HG03571 (cell line): ENCODE results near the gene STMN1.
"Not testable (repeated sequence)": the region's sequence is repeated elsewhere in the genome, so short reads cannot be mapped to it uniquely, and the experiment has no call there.

Source experiments
- ATAC-seq: cut with Tn5 transposase; IDR thresholded peaks from one replicate; pipeline ENCODE4 v1.9.1; 2021; ENCODE audit not compliant: unreplicated experiment

STMN1 gene

DNA sequence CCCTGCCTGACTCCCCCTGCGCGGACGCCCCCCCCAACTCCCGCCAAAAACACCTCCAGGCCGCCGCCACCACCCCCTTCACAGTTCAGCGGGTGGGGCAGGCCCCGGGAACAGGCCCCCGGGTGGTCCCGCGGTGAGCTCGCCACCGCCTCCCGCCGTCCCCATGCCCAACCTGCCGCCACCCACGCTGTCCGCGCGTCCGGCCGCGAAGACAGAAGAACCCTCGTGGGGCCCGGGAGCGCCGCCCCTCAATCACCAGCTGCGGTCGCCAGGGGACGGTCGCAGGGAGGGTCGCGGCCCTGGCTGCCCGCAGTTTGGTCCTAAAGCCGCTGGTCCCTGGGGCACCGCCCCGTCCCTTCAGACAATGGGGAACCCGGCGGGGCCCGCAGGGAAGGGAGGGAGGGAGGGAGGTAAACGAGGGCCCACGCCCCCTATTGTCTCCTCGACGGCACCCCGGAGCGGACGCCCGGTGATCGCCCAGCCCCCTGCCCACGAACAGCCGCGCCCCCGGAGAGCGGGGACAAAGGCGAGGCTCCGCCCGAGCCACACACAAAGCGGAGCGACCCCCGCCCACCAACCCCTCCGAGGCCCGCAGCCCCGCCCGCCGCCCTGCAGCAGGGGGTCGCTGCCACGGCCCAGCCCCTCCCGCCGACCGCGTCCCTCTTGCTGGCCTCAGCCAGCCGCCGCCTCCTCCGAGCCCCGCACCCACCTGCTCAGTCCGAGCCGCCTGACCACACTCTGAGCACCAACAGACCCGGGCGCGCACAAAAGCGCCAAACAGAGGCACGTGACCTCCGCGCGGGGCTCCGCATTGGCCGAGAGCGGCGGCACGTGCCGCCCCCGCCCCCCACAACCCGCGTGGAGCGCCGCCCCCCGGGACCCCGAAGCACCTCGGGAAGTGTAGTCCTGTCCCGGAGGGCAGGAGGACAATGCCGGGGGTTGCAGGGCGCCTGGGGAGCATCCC lies at the start of gene STMN1:
Gene STMN1, minus strand, starts transcription at position 740 of the 964 bp plus-strand sequence. CDS start 1,743 bp downstream, outside the sequence.
- peak; percentile 47 for ATAC-seq

DNA sequence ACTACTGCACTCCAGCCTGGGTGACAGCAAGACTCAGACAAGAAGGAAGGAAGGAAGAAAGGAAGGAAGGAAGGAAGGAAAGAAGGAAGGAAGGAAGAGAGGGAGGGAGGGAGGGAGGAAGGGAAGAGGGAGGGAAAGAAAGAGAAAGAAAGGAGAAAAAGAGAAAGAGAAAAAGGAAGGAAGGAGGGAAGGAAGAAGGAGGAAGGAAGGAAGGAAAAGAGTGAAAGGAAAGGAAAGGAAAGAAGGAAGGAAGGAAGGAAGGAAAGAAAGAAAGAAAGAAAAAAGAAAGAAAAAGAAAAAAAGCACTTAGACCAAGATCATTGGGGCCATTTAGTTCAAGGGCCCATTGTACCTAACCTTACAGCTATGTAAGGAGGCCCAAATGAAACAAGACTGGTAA lies 49.3 kb upstream of the STMN1 start:
- no peak for ATAC-seq

DNA sequence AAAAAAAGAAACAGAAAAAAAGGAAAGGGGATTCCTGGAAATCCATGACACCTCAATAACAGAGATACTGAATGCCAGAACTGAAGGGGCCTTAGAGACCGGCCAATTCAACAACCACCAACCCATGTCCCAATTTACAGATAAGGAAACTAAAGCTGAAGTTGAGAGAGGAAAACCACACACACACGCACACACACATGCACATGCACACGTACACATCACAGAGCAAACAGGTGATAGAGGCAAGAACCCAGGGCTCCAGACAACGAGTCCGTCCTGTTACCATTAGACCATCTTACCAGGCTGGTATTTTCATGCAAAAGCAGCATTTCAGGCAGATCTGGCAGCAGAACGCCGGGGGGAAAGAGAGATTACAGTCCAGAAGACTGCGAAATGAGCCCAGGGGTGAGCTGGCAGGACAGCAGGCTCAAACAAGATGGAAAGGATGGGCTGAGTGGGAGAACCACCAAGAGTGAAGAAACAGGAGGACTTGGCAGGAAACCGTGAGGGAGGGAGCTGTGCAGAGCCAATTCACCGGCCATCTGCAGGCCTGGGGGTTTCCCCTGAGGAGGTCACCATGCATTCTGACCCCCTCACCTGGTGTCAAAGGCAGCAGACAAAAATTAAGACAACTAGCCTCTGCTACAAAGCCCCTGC lies 48.2 kb upstream of the STMN1 start:
- ATAC-seq, result no peak

DNA sequence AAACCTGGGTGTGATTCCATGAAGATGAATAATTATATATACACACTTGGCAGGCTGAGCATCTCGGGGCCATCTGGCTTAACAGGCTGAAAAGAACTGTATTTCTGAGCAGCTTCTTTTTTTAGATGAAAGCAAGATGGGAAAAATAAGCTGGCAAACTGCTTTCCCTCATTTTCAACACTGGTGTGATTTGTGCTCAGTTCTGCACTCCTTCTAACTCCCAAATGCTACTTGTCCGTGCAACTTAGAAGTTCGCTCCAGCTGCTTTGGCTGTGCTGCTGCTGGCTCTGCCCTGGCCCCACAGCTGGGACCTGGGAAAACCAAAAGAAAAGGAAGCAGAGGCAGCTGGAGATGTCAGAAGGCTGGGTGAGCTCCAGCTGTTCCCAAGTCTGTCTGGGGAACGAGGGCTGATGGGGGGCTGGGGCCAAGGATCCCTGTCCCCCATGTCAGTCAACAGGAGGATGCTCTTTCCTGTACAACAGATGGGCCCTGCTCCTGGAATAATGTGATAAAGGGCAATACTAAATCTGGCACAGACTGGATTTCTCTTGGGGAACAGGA lies 46.7 kb upstream of the STMN1 start:
- ATAC-seq, result no peak

DNA sequence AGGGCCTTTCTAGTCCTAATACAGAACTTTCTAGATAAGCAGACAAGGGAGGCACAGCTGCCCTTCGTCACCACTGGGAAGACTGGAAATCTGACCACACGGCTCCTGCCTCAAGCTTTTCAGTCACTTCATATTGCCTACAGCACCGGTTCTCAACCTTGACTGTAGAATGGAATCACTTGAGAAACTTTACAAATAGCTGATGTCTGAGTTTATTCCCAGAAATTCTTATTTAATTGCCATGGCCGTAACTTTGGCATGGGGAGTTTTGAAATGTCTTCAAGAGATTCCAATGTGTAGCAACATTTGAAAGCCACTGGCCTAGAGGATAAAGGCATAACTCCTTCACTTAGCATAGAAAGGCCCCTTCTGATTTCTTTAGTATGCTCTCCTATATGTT lies 42.4 kb upstream of the STMN1 start:
- ATAC-seq, result no peak

GRCh38 chr1:25947027-25947426 lies 40.8 kb upstream of the STMN1 start:
- no peak for ATAC-seq

- ATAC-seq, result no peak
These were observed 39.5 kb upstream of the STMN1 start for GRCh38 chr1:25945761-25946160.

GRCh38 chr1:25944986-25945385 lies 38.8 kb upstream of the STMN1 start:
- no peak for ATAC-seq

- not testable (repeated sequence) for ATAC-seq
These were observed 37.3 kb upstream of the STMN1 start for GRCh38 chr1:25943511-25943910.

DNA sequence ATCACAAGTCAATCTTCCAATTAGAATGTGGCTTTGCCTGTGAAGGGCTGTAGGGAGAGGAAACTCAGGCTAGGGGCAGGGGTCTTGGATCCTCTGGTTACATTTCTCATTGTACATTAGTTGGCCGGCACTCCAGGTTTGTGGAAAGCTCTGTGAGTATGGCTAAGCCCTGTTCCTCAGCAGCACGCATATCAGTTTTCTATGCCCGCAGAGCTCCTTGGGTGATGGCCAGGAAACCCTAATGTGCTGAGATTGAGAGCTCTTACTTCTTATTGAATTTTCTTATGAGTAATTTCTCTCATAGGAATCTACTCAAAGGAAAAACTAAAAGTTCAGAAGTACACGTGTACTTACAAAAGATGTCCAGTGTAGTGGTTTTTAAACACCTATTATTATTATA lies 30.7 kb upstream of the STMN1 start:
- ATAC-seq, result no peak

DNA sequence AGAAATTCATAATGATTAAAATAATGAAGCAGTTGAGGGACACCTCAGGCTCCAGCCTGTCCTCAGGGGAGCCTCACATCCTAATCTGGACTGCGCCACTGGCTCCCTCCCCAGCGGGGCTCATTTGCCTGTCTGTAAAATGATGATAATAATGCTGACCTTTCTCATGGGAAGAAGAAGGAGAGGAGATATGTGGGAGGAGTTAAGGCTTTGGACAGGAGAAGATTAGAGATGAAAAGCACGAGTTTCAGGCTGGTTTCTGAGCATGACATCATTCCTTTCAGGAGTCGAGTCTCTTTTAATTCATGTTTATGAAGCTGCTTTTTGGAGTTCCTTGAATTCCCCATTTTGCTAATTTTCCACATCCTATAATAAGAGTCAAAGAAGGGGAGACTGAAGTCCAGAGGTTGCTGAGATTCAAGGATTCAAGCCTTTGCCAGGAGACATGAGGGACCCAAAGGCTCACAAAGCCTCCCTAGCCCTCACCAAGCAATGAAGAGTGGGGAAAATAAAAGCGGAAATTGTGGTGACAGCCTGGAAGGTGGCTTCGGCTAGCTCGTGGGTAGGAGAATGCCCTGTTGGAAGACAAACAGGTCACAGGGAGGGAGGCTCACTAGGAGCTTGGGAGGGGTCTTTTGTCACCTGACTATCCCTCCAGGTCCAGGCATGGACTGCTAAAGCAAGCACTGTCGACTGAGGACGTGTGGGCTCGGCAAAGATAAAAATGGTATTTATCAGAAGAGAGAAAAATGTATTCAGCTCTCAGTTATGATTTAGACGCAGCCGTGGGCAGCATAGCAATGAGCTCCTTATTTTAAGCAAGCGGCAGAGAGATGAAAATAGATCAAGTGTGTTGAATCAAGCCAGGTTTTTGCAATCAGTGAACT lies 27.5 kb upstream of the STMN1 start:
- no peak for ATAC-seq

GRCh38 chr1:25932811-25933400 lies 26.7 kb upstream of the STMN1 start:
- ATAC-seq, result not testable (repeated sequence)

- no peak for ATAC-seq
These were observed 26.1 kb upstream of the STMN1 start for GRCh38 chr1:25932321-25932720.

GRCh38 chr1:25929016-25929415 lies 22.8 kb upstream of the STMN1 start:
- ATAC-seq, result no peak

DNA sequence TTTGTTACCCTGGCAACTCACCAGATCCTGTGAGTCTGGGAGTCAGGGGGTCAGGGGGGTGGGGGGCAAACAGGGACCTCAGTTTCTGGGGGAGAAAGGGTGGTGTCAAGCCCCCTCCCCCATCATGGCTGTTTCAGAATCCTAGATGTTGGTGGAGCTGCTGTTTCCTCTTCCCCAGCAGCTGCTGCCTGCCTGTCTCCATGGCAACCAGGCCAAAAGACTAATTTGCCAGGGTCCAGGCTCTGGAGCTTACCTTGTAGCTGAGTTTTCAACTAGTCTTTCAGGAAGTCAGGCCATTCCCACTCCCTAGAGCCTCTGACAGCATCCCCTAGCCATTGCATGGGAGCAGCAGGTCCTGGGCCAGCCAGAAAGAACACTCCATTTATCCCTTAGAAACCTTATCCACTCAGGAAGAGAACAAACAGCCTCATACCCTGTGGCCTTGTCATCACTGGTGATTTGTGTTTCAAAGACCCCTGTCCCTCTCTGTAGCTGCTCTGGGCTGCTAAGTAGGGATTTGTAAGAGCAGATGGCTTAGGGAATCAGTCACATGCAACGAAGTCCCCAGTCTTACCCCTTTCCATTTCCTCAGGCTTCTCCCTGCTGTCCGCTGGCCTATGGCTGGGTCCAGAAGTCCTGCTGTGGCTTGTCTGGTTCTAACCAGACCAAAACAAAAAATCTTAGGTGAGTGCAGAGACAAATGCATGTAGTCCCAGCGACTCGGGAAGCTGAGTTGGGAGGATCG lies 21.5 kb upstream of the STMN1 start:
- ATAC-seq, result no peak

DNA sequence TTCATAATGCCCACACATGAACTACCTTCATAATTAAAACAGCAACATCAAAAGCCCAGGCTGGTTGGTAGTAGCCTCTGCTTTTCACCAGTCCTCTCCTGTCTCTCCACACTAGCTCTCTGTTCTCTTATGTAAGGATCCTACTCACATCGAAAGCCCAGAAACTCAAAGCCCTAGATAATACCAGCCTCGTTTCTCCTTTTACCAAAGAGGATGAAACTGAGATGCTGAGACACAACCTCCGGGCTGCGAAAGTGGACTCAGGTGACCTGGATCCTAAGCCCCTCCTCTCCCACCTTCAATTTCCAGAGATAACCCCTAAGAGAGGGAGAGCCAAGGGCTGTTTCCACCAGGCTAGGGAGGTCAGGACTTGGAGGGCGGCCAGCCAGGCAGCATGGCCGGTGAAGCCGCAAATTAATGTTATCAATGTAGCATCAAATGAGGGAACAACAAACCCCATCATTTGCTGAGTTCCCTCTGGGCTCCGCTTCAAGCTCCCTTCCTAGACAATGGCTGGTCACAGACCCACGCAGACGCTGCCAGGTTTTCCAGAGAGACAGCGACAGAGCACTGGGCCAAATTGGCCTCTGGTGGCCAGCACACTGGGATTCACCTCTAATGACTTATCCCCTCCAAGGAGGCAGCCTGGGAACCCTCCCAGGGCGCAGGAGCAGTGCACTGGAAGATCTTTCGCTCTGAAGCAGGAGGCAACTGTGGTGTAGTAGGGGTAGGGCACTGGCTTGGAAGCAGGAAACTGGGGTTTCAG lies 20.7 kb upstream of the STMN1 start:
- ATAC-seq, result no peak

DNA sequence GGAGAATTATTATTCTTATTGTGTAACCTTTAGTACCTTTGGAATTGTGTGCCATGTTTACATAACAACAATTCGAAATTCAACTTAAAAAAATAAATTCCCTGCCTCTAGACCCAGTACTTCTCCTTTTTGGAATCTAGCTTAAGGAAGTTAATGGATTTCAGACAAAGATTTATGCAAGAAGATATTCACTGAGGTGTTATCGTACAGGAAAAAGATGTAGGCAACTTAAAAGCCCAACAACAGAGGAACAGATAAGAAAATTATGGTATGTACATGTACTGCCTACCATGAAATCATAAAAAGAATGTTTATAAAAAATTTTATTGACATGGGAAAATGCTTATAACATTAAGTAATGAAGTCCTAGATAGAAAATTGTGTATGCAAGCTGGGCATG lies 18.2 kb upstream of the STMN1 start:
- no peak for ATAC-seq

DNA sequence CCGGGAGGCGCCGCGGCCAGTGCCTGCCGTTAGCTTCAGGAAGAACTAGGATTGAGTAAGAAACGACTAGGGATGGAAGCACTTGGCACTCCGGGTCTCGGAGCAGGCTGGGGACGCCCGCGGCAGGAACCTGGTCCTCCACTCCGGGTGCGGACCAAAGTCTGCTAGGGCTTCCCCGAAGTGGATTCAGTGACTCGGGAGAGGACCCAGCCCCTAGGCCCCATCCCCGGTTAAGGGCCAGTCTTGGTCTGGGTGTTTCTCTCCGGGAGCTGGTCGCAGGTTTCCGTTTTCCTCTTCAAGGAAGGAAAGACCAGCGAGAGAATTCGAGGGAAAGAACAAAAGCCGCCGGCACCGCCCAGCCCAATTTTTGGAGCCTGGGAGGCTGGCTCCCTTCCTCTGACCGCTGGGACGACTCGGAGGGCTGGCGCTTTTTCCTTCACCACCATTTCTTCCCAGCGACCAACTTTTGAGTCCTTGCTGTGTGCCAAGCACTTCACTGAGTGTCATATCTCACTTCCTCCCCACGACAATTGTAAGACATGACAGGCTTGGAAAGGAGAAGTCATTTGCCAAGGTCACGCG lies 16.8 kb upstream of the STMN1 start:
- ATAC-seq, result no peak
